NOMO-1 treated with dmso at 0.1 percent for 144 hours (cell line): Measurements from ENCODE around the gene SOX10.

ENCODE experiments used
- DNase-seq: peaks from one replicate; lab custom pipeline; 2025; ENCODE audit not compliant: unreplicated experiment; lab: John Stamatoyannopoulos, UW

Gene SOX10

DNA sequence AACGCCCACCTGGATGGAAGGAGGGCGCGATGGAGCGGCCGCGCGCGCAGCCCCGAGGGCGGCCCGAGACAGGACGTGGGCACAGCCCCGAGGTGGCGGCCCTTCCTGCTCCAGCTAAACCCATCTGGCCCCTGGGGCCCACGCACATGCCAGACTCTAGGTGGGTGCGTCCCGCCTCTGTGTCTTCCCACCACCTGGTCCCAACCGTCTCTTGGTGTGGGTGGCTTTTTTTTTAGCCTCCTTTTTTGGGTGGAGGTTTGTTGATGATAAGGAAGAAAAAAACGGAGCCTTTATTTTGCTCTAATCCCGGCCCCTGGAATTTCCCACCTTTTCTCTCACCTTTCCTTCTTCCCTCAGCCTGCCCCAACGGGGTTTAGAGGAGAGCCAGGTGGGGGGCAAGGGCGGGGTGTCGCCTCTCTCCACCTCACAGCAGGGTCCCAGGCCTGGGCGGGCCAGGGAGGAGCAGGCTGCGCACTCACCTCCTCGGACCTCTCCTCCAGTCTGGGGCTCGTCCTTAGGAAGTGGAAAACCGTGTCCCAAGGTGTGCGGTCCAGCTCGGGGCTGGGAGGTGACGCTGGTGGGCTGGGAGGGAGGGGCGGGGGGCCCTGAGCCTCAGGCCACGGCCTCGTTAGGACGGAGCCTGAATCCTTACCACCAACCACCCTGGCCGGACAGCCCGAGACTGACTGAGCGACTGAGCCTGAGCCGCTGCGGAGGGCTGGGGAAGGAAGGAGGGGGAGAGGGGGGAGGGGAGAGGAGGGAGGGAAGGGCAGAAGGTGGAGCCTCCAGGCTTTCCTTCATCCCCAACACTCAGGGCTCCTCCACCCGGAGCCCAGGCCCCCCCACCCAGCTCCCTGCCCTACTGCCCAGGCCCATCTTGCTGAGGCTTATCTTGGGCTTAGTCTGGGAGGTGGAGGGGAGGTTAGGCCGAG, at the start of gene SOX10:
Gene SOX10, minus strand, starts transcription at position 696 of the 932 bp plus-strand sequence. CDS start 771 bp downstream, outside the sequence.
- DNase-seq, result no peak

DNA sequence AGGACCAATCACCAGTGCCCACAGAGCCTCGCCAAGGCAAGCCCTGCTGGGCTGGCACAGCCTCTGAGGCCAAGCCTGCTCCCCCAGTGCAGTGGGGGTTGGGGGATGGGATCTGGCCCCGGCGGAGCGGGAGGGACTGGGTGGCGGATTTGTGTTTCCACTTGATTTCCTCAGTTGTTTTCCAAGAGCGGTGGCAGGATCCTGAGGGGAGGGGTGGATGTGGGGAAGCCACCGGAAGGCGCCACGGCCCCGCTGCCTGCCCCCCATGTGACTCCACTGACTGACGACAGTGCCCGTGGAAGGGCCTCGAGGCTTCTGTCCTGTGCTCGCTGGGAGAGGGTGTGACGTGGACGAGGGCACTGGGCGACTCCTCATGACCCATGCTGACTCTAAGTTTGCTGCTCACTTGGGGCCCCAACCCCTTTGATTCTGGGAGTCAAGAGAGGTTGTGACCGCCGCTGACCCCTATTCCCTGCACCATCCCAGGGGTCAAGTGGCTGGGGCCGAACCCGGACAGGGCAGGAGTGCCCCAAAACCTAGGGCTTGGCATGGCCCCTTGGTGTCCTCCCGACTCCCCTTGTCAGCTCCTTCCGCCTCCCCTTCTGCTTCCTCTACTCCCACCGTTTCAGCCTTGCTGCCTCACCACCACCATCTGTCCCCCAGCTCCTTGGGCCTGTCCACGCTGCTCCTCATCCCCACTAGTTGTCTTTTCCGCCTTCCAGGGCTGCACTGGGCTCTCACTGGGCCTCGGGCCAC, 49.3 kb upstream of the SOX10 start:
- DNase-seq, result no peak

DNA sequence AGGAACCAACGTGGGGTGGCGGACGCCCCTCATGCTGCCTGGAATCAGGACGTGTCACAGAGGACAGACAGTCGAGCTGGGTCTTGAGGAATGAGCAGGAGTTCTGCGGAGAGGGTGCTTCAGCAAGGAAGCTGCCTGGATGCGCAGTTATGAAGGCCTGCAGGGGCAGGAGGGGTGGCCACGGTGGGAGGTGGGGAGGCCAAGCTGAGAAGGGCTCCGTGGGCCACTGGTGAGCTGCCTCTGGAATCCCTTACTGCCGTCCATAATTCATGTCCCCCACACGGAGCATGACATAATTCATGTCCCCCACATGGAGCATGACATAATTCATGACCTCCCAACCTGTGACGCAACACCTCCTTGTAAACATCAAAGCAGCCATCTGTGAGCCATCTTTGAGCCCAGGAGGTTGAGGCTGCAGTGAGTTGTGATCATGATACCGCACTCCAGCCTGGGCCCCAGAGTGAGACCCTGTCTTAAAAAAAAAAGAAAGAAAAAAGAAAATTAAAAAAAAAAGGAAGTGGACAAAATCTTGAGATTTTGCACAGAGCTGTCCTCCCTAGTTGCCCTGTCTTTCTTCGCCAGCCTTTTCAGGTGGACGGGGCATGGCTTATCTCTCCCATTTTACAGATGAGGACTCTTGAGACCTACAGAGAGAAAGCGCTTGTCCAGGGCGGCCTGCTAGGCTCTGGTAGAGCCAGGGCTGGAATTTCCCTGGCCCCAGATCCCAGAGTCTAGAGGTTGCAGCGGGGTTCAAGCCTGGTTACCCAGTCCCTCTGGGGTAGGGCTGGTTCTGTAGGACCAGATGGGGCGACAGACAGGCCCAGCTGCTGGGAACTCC, 48.5 kb upstream of the SOX10 start:
- peak; percentile 7 for DNase-seq

DNA sequence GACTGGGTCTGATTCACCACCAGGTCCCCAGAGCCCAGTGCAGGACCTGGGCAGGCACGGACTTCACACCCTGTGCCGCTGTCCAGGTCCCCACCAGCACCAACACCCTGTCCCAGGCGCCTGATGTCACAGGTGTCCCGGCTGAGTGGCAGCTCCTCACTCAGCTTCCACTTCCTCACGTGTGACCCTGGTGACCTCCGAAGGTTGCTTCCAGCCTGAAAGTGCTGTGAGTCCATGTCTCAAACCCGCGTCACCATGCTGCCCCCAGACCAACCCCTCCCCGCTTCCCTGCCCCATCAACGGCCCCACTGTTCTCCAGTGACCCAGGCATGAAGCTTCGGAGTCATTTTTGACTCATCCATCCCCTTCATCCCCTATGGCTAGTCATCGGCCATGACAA, 47.1 kb upstream of the SOX10 start:
- no peak for DNase-seq

DNA sequence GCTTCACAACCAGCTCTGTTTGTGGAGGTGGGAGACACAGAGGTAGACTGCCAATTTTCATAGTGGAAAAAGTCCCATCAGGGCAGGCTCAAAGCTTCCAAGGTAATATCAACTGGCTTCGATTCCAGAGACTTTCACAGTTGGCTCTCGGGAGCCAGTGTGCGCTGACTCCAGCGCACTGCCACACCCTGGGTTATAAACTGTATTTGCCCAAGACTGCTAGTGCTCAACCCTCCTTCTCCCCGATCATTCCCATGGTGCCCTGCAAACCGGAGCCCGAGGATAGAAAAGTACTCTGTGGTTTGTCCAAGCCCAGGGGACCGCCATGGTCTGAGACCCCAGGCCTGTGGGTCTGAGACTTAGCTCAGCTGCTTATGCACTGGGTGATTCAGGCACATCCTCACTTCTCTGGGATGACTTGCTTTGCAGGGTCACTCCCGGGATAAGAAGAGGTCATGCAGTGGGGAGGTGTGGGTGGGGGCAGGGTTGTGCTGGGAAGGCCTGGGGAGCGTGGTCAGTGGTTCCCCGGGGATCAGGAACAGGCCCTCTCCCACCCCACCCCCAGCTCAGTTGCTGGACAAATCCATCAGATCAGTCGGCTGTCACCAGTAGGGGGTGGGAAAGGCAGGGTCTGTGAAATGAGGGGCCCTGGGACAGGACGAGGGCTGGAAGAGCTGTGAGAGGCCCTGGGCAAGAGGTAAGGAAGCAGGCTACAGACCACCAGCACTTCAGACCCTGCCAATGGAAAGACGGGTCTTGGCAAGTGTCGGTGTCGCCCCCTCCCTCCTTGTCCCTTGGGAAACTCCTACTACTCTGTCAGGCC, 46.2 kb upstream of the SOX10 start:
- no peak for DNase-seq

DNA sequence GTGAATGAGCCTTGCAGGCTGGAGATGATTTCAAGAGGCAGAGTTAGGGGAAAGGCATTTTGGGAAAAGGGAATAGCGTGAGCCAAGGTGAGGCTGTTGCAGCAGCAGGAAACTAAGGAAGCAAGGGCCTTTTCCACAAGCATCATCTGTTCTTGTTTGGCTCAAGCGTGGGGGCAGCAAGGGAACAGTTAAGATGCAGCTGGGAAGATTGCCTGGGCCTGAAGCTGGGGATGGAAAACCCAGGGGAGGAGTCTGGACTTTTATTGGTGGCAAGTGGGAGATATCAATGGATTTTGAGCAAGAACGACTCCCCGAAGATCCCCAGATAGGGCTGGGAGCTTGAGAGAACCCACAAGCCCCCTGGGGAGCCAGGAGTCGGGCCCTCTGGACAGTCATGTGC, 45.5 kb upstream of the SOX10 start:
- DNase-seq, result no peak

DNA sequence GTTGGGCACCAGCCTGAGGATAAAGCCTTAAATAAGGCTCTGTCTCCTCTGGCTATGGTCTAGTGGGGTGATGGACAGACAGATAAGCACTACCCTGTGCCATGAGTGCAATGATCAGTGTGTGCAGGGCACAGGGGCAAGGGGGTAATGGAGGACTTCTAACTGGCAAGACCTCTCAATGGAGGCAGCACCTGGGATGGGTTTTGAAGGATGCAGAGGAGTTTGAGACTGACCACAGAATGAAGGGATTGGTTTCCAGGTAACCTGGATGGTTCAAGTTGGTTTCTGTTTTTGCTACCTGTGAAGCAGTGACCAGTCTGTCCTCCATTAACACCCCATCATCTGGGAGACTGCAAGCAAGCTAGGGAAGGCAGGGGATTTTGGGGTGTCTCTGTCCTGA, 45.0 kb upstream of the SOX10 start:
- DNase-seq, result no peak

DNA sequence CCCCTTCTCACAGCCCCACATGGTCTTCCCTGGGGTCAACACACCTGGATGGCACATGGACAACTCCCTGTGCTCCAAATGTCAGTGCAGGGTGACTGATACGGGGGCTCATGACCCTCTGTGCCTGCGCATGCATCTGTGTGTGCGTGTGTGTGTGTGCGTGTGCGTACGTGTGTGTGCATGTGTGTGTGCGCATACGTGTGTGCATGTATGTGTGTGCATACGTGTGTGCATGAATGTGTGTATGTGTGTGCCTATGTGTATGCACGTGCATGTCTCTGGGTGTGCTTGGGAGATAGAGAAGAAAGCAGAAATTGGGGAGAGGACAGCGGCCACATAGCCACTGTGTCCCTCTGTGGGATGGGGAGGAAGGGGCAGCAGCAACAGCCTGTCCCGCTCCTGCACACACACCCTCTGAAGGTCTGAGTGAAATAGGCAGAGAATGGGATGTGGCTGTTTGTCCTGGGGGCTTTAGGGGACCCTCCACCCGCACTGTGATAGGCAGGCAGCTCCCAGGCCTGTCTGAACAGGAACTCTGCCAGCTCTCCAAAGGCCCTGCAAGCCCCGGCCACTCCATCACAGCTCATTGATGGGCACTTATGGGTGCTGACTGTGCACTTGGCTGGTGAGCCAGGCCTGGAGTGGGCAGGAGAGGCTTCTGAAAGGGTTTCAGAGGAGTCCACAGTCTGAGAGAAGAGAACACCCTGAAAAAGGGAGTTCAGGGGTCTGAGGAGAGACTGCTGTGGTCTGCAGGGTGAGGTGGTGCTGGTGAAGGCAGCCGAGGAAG, 44.2 kb upstream of the SOX10 start:
- no peak for DNase-seq

DNA sequence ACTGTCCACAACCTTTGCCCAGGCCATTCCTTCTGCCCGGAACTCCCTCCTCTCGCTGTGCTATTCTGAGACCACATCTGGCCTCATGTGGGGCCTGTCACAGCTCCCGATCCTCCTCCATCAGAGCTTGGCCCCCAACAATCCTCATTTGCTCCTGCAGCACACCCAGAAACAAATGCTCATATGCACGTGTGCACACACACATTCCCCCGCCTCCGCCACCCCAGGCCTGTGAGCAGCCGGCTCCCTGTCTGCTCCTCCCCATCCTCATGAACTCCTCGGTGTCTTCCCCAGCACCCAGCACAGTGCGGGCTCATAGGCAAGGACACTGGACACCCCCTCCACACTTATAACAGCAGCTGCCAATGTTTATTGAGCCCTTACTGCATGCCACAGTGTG, 43.1 kb upstream of the SOX10 start:
- no peak for DNase-seq

DNA sequence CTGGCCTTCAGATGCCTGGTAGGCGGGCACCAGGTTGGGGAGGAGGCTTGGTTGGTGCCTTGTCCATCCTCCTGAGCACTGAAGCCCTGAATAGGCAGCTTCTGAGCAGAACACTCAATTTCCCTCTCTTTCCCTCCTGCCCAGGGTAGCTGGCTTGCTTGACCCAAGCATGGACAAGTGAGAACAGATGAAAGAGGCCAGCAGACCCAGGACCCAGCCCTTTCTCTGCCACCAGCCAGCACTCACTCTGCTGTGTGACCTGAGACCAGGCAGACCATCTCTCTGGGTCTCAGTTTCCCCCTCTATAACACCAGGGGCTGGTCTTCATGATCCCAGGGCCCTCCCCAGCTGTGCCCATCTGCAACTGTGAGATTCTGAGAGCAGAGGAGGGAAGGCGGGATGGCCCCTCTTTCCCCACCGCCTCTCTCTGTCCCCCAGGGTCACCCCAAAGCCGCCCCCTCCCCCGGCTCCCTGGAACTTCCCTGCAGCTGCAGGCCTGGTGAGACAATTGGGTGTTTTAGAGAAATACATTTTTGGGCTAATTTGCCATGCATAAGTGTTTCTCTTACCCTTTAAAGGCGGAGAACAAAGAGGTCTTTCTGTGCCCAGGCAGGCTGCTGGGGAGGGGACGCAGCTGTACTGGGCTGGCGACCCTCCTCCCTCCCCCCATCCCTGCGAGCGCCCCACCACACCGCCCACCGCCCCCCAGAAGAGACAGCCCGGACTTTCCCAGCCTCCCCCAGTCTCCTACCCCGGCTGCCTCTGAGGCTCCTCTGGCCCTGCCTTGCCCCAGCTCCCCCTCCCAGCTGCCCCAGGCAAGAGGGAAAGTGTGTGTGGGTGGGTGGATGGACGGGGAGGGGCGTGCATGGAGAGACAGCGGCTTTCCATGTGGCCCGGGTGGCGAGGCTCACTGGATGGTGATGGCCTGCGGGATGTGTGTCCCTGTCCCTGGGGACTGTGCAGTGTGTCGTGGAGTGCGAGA, 42.1 kb upstream of the SOX10 start:
- no peak for DNase-seq

DNA sequence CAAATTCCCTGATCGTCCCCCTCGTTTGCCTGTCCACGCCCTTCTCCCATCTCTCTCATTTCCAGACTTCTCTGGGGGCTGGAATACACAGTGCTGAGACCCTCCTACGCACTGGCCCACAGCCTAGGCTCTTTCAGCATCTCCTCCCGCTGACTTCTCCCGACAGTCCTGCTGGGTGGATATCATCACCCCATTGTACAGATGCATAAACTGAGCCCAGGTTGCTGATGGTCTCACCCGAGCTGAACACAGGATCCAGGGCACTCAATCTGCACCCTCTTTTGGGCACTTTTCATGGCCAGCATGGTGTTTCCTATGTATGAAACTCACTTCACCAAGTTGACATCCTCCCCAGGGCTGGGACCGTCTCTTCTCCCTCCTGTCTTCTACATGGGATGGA, 41.2 kb upstream of the SOX10 start:
- DNase-seq, result no peak

DNA sequence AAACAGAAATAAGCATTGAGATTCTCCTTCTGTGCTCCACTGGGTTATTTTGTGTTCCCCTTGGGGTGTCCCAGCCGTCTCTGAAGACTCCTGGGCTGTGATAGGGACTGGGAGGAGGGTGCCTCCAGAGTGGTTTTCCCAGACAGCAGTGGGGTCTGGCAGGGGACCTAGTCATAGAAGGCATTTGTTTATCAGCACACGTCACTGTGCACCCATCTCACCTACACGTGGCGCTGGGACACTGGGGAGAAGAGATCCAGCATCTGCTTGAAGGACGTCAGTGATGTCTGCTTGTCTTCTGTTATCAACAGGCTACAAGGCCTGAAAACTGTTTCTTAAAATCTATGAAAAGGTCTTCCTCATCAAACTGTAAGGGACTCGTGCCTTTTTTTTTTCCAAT, 38.7 kb upstream of the SOX10 start:
- no peak for DNase-seq

DNA sequence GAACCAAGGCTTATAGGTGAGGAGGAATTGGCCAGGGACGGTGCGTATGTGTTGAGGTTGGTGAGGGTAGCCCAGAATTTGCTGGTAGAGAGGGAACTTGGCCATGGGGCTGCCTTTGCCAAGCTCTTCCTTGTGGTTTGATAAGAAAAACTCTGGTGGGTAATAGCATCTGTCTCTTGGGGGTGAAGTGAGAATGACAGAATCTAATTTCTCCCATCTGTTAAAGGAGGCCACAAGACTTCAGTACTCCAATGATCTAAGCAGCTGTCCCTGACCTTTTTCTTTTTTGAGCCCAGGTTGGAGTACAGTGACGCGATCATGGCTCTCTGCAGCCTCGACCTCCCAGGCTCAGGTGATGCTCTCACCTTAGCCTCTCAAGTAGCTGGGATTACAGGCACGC, 36.9 kb upstream of the SOX10 start:
- DNase-seq, result no peak

DNA sequence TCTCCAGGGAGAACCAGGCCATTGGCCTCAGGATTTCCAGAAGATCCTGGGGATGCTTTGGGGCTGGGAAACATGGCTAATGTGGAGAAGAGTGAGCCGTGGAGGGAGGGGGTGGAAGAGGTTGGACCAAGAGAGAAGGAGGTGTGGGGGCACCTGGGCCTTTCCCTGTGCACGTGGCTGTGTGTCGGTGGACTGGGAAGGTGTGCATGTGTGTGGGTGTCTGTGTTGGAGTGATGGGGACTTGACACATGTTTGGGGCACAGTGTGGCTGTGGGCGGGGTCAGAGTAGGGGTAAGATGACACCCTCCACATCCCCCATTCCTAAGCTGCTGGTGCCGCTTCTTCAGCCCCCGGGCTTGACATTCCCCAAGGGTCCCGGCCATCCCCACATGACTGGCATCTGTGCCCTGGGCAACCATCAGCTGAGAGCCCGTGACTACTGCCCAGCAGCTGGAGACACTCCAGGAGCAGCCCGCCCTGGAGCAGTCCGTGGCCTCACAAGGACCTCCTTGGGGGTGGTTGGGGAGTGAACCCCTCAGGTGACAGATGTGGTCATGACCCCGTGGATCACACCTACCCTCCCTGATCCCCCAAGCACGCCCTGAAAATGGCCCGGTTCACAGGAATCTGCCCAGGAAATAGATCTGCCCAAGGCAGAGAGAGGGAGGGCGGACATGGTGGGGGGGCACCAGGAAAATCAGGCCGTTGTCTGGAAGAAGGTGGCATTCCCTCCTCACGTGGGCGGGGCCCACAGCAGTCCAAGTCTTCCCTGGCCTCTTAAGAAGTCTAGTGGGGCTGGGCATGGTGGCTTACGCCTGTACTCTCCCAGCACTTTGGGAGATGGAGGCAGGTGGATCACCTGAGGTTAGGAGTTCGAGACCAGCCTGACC, 34.8 kb upstream of the SOX10 start:
- DNase-seq, result no peak

DNA sequence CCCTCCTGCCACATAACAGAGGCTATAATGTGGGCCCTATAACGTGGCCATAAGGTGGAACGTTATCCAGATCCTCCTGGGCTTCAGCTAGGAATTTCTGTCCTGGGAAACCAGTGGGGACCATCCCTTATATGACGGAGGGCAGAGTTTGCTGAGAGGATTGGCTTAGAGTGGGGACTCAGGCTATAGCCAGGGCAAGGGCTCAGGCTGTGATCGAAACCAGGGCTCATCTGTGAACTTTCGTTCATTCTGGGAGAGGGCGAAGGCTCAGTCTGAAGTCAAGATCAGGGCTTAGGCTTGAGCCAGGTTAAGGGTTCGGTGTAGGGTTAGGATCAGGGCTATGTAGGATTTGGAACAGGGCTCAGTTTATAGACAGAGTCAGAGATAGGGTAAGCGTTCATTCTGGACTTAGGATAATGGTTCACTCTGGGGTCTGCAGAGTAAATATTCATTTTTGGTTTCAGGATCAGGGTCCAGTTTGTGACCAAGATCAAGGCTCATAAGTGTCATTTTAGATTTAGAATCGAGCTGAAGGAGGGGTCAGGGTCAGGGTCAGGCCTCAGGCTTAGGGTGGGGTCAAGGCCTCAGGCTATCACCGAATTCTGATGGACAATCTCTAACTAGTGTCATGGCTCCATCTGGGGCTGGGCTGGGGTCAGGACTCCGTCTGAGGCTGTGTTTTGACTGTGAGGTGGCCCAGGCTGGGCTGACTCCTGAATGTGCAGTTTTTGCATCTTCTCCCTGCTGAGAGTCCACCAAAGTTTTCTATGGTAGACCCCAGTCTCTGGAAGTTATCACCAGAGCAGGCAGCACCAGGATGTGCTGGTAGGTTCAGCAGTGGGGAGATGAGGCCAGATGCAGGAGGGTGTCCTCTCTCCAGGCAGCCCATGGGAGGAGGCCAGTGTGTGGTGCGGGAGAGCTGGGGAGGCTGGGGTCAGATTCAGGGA, 33.9 kb upstream of the SOX10 start:
- DNase-seq, result no peak

DNA sequence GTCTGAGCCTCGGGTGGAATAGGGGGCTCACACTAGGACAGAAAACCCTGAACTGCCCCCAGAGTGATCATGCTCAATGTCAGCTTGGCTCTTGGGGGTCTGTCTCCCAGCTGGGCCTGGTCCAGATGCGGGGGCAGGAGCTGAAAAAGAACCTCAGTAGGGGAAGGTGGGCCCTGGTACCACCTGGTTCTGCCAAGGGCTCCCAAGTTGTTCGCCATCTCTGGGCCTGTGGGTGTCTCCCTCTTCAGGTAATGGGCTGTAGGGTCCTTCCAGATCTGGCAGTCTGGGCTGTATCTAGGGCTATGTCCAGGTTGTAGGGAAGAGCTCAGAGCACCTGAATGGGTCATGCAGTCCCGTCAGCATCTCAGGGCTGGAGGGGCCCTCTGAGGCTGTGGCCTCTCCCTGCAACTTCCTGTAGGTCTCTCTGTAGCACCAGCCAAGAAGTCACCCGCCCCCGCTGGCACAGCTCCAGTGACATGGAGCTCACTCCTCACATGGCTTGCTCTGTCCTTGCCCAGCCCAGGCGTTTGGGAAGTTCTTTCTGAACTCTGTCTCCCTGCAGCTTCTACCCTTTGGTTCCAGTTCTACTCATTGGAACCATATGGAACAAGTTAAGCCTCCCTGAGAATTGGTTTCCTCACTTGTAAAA, 33.0 kb upstream of the SOX10 start:
- DNase-seq, result no peak
